Adrenal gland (tissue), 5 donors: ENCODE data around the gene PSMD7.
"Not testable (repeated sequence)": the region's sequence is repeated elsewhere in the genome, so short reads cannot be mapped to it uniquely, and the experiment has no call there.

Experiments used
- CTCF ChIP-seq, 6 experiments: fragments of 450-650 bp in 4 of 6; fragments of 200-600 bp in 2 of 6; sonication (generic) in 1 of 6; IDR thresholded peaks; 1 replicate in 5 of 6; 2 replicates in 1 of 6; pipeline versions ENCODE4 v1.5.1 to v1.8.0; 2016 to 2021; ENCODE audit warnings: antibody characterized with exemption in 6 of 6, mild to moderate bottlenecking in 2 of 6, moderate library complexity in 1 of 6
- POLR2A ChIP-seq, 2 donors: fragments of 450-650 bp; IDR thresholded peaks; one replicate each; pipeline ENCODE4 v1.6.1; 2017; ENCODE audit warnings: antibody characterized with exemption in 2 of 2, mild to moderate bottlenecking in 2 of 2, moderate library complexity in 1 of 2
- donor health status: DM: no; HTN: no; CAD: no.

GRCh38 chr16:74339226-74339625, 42.6 kb downstream of the PSMD7 start:
- not testable (repeated sequence) for TF ChIP-seq CTCF, POLR2A (IDR thresholded peaks at IDR 0.05)
